Measurements from ENCODE around the gene CDK1.

GRCh38 chr10:60784641-60785040 is 6.4 kb downstream of the CDK1 start:
- TF ChIP-seq JUN (IDR thresholded peaks at IDR 0.05; ENCODE audit: low read depth, low read length), result no peak
- TF ChIP-seq CEBPB (IDR thresholded peaks at IDR 0.05; ENCODE audit: low read depth, low read length), result no peak
- TF ChIP-seq POLR2A (IDR thresholded peaks at IDR 0.05; ENCODE audit: control extremely low read depth in 1 of 2, low read depth in 2 of 2, low read length in 2 of 2), result no peak
- TF ChIP-seq BCL11A (IDR thresholded peaks at IDR 0.05; ENCODE audit: low read depth in 2 of 2, low read length in 2 of 2), result no peak
- TF ChIP-seq ASH2L (IDR thresholded peaks at IDR 0.05; ENCODE audit: low read length), result no peak

Data from H1 (cell line).